ENCODE measurements around the gene ELMO1. TPM values are rescaled to one million over a fixed set of nuclear protein-coding genes. Genes with fewer than 3 reads are reported as not detected.
A peak's percentile ranks its signal among the peaks of the same experiment; 100 is the strongest.

ELMO1 gene
- total RNA-seq, 2 experiments from 2014 or later: 101 TPM

- H3K9me3 Mint-ChIP-seq (ENCODE audit: low read depth): peaks cover 6% of the 10 kb centered on the region
- no peak overlapping the region for H3K4me3 Mint-ChIP-seq
Measured at GRCh38 chr7:36923943-36924436, 524.7 kb downstream of the ELMO1 start.

GRCh38 chr7:36923185-36923584, 525.5 kb downstream of the ELMO1 start:
- Mint-ChIP-seq H3K36me3 (peaks cover 32% of the 10 kb centered on the region), H3K4me3 (no peak overlapping the region), H3K9me3 (ENCODE audit: low read depth) (peaks cover 6% of the 10 kb centered on the region), H3K27me3 (no peaks in the 10 kb centered on the region), H3K4me1 (no peaks in the 10 kb centered on the region), H3K27ac (no peak overlapping the region)
- no peak for DNase-seq
- no peak for ATAC-seq
- CTCF ChIA-PET: interaction anchor here (1.4 kb wide), 1 partner anchor 21 kb away, joined by 4 read pairs; no protein-coding TSS in a partner anchor

More at GRCh38 chr7:36923943-36924436, 524.7 kb downstream of the ELMO1 start:
- CTCF ChIA-PET: interaction anchor here (1.4 kb wide), 1 partner anchor 22 kb away, joined by 4 read pairs; no protein-coding TSS in a partner anchor
- DNase-seq (no peak), ATAC-seq (no peak)
- no peaks in the 10 kb centered on the region for H3K27me3 Mint-ChIP-seq
- H3K36me3 Mint-ChIP-seq: peaks cover 35% of the 10 kb centered on the region
- H3K4me1 Mint-ChIP-seq: no peaks in the 10 kb centered on the region
- H3K27ac Mint-ChIP-seq: no peak overlapping the region

GRCh38 chr7:36920433-36920832, 528.2 kb downstream of the ELMO1 start:
- no peak for ATAC-seq
- Mint-ChIP-seq H3K4me3 (no peak overlapping the region), H3K27me3 (no peaks in the 10 kb centered on the region), H3K9me3 (ENCODE audit: low read depth) (peaks cover 7% of the 10 kb centered on the region), H3K36me3 (peaks cover 32% of the 10 kb centered on the region), H3K4me1 (no peaks in the 10 kb centered on the region), H3K27ac (peak overlapping the region; percentile 5)
- CTCF ChIA-PET: no interaction called here
- no peak for DNase-seq

GRCh38 chr7:36919738-36920137, 528.9 kb downstream of the ELMO1 start:
- ATAC-seq: no peak
- CTCF ChIA-PET: no interaction called here
- no peak overlapping the region for H3K4me3 Mint-ChIP-seq
- no peak for DNase-seq
- H3K9me3 Mint-ChIP-seq (ENCODE audit: low read depth): peaks cover 7% of the 10 kb centered on the region
- peaks cover 29% of the 10 kb centered on the region for H3K36me3 Mint-ChIP-seq
- no peaks in the 10 kb centered on the region for H3K27me3 Mint-ChIP-seq
- no peak overlapping the region for H3K27ac Mint-ChIP-seq
- no peaks in the 10 kb centered on the region for H3K4me1 Mint-ChIP-seq

- CTCF ChIA-PET: no interaction called here
- H3K4me1 Mint-ChIP-seq: no peaks in the 10 kb centered on the region
- no peak overlapping the region for H3K27ac Mint-ChIP-seq
- H3K36me3 Mint-ChIP-seq: peaks cover 22% of the 10 kb centered on the region
- DNase-seq (no peak), ATAC-seq (no peak)
- peaks cover 4% of the 10 kb centered on the region for H3K9me3 Mint-ChIP-seq (ENCODE audit: low read depth)
- H3K4me3 Mint-ChIP-seq: no peak overlapping the region
- no peaks in the 10 kb centered on the region for H3K27me3 Mint-ChIP-seq
Measured at GRCh38 chr7:36918591-36918990, 530.1 kb downstream of the ELMO1 start.

- CTCF ChIA-PET: no interaction called here
- no peaks in the 10 kb centered on the region for H3K4me1 Mint-ChIP-seq
- H3K27me3 Mint-ChIP-seq: no peaks in the 10 kb centered on the region
- peaks cover 14% of the 10 kb centered on the region for H3K36me3 Mint-ChIP-seq
- DNase-seq (no peak), ATAC-seq (no peak)
- no peak overlapping the region for H3K4me3 Mint-ChIP-seq
- H3K27ac Mint-ChIP-seq: no peak overlapping the region
- peaks cover 7% of the 10 kb centered on the region for H3K9me3 Mint-ChIP-seq (ENCODE audit: low read depth)
Measured at GRCh38 chr7:36916619-36917018, 532.0 kb downstream of the ELMO1 start.

GRCh38 chr7:36916116-36916515, 532.5 kb downstream of the ELMO1 start:
- Mint-ChIP-seq H3K4me1 (no peaks in the 10 kb centered on the region), H3K27ac (no peak overlapping the region), H3K27me3 (no peaks in the 10 kb centered on the region), H3K9me3 (ENCODE audit: low read depth) (peaks cover 7% of the 10 kb centered on the region), H3K36me3 (peaks cover 13% of the 10 kb centered on the region), H3K4me3 (no peak overlapping the region)
- ATAC-seq (no peak), DNase-seq (no peak)
- CTCF ChIA-PET: no interaction called here

GRCh38 chr7:36911788-36912187, 536.9 kb downstream of the ELMO1 start:
- H3K36me3 Mint-ChIP-seq: peaks cover 27% of the 10 kb centered on the region
- no peak overlapping the region for H3K27ac Mint-ChIP-seq

GRCh38 chr7:36910859-36911258, 537.8 kb downstream of the ELMO1 start:
- peaks cover 28% of the 10 kb centered on the region for H3K36me3 Mint-ChIP-seq
- H3K27me3 Mint-ChIP-seq: no peaks in the 10 kb centered on the region
- no peak overlapping the region for H3K27ac Mint-ChIP-seq
- no peak overlapping the region for H3K4me3 Mint-ChIP-seq
- DNase-seq (no peak), ATAC-seq (no peak)
- peaks cover 2% of the 10 kb centered on the region for H3K9me3 Mint-ChIP-seq (ENCODE audit: low read depth)
- H3K4me1 Mint-ChIP-seq: no peaks in the 10 kb centered on the region
- CTCF ChIA-PET: no interaction called here

More at GRCh38 chr7:36911788-36912187, 536.9 kb downstream of the ELMO1 start:
- H3K9me3 Mint-ChIP-seq (ENCODE audit: low read depth): peaks cover 3% of the 10 kb centered on the region
- H3K4me1 Mint-ChIP-seq: no peaks in the 10 kb centered on the region
- no peak for DNase-seq
- H3K4me3 Mint-ChIP-seq: no peak overlapping the region
- no peak for ATAC-seq
- CTCF ChIA-PET: no interaction called here
- no peaks in the 10 kb centered on the region for H3K27me3 Mint-ChIP-seq

GRCh38 chr7:36910401-36910800, 538.3 kb downstream of the ELMO1 start:
- CTCF ChIA-PET: no interaction called here
- H3K4me3 Mint-ChIP-seq: no peak overlapping the region
- H3K27me3 Mint-ChIP-seq: no peaks in the 10 kb centered on the region
- peaks cover 26% of the 10 kb centered on the region for H3K36me3 Mint-ChIP-seq
- H3K9me3 Mint-ChIP-seq (ENCODE audit: low read depth): peaks cover 2% of the 10 kb centered on the region
- H3K27ac Mint-ChIP-seq: no peak overlapping the region
- H3K4me1 Mint-ChIP-seq: no peaks in the 10 kb centered on the region
- DNase-seq (no peak), ATAC-seq (no peak)

- Mint-ChIP-seq H3K27ac (no peak overlapping the region), H3K4me1 (no peaks in the 10 kb centered on the region), H3K4me3 (no peak overlapping the region), H3K9me3 (ENCODE audit: low read depth) (no peaks in the 10 kb centered on the region), H3K36me3 (peaks cover 40% of the 10 kb centered on the region), H3K27me3 (no peaks in the 10 kb centered on the region)
- CTCF ChIA-PET: no interaction called here
- ATAC-seq (no peak), DNase-seq (no peak)
Measured at GRCh38 chr7:36906956-36907635, 541.6 kb downstream of the ELMO1 start.

- H3K9me3 Mint-ChIP-seq (ENCODE audit: low read depth): no peaks in the 10 kb centered on the region
- ATAC-seq (no peak), DNase-seq (no peak)
- H3K4me3 Mint-ChIP-seq: no peak overlapping the region
- H3K27me3 Mint-ChIP-seq: no peaks in the 10 kb centered on the region
- no peak overlapping the region for H3K27ac Mint-ChIP-seq
- CTCF ChIA-PET: no interaction called here
- peaks cover 40% of the 10 kb centered on the region for H3K36me3 Mint-ChIP-seq
- H3K4me1 Mint-ChIP-seq: no peaks in the 10 kb centered on the region
Measured at GRCh38 chr7:36906448-36906847, 542.2 kb downstream of the ELMO1 start.

- peaks cover 41% of the 10 kb centered on the region for H3K36me3 Mint-ChIP-seq
- no peaks in the 10 kb centered on the region for H3K27me3 Mint-ChIP-seq
- H3K4me3 Mint-ChIP-seq: no peak overlapping the region
- no peaks in the 10 kb centered on the region for H3K4me1 Mint-ChIP-seq
- H3K27ac Mint-ChIP-seq: no peak overlapping the region
- no peak for DNase-seq
- no peaks in the 10 kb centered on the region for H3K9me3 Mint-ChIP-seq (ENCODE audit: low read depth)
- no peak for ATAC-seq
- CTCF ChIA-PET: no interaction called here
Measured at GRCh38 chr7:36905841-36906240, 542.8 kb downstream of the ELMO1 start.

GRCh38 chr7:36904802-36905201, 543.9 kb downstream of the ELMO1 start:
- H3K9me3 Mint-ChIP-seq (ENCODE audit: low read depth): no peaks in the 10 kb centered on the region
- ATAC-seq (no peak), DNase-seq (no peak)
- H3K4me3 Mint-ChIP-seq: no peak overlapping the region
- no peak overlapping the region for H3K27ac Mint-ChIP-seq
- H3K27me3 Mint-ChIP-seq: no peaks in the 10 kb centered on the region
- H3K36me3 Mint-ChIP-seq: peaks cover 39% of the 10 kb centered on the region
- H3K4me1 Mint-ChIP-seq: no peaks in the 10 kb centered on the region
- CTCF ChIA-PET: interaction anchor here (1.2 kb wide), 1 partner anchor 277 kb away, joined by 4 read pairs; no protein-coding TSS in a partner anchor

All from activated CD8-positive, alpha-beta memory T cell treated with anti-CD3 and anti-CD28 coated beads, Interleukin-2, amount 10 ng/mL, durations not matched to agents 7 days and 5 days (primary cell).